A549 (cell line): ENCODE data around the gene WDR35.

Experiments used
- CBX2 ChIP-seq: fragments of 200-600 bp; sonication (generic); IDR thresholded peaks from 2 replicates; pipeline ENCODE4 v1.6.1; 2016; ENCODE audit warnings: low read depth, mild to moderate bottlenecking, borderline replicate concordance
- CTCF ChIP-seq: fragments of >200 bp; sonication (Bioruptor Twin); formaldehyde crosslinking; IDR thresholded peaks from 3 replicates; pipeline ENCODE4 v1.5.1; 2016
- EP300 ChIP-seq, 2 experiments: fragments of >200 bp; sonication (Bioruptor Twin); formaldehyde crosslinking; IDR thresholded peaks; 2 replicates in 1 of 2; 3 replicates in 1 of 2; pipeline ENCODE4 v1.6.1; 2016 to 2017
- MAX ChIP-seq: IDR thresholded peaks from 2 replicates; pipeline ENCODE4 v1.6.1; 2012
- MAZ ChIP-seq: fragments of 150-350 bp; IDR thresholded peaks from 2 replicates; pipeline ENCODE4 v1.6.1; 2014; ENCODE audit warnings: antibody characterized with exemption, low read depth, low read length, borderline replicate concordance
- POLR2A ChIP-seq: IDR thresholded peaks from 2 replicates; pipeline ENCODE4 v1.6.1; 2012; ENCODE audit warnings: mild to moderate bottlenecking, low read length
- RARB ChIP-seq: fragments of 250-450 bp; sonication (Bioruptor Pico); IDR thresholded peaks from 2 replicates; pipeline ENCODE4 v1.8.0; 2021; ENCODE audit warnings: mild to moderate bottlenecking, moderate library complexity
- REST ChIP-seq: fragments of 200-600 bp; sonication (generic); IDR thresholded peaks from 2 replicates; pipeline ENCODE4 v1.6.1; 2016; ENCODE audit warnings: antibody characterized with exemption, mild to moderate bottlenecking, moderate library complexity
- SMC3 ChIP-seq: fragments of >200 bp; sonication (Bioruptor Twin); formaldehyde crosslinking; IDR thresholded peaks from 3 replicates; pipeline ENCODE4 v1.6.1; 2018; ENCODE audit warnings: inconsistent platforms
- USF2 ChIP-seq: fragments of 450-650 bp; IDR thresholded peaks from 2 replicates; pipeline ENCODE4 v1.6.1; 2014; ENCODE audit warnings: antibody characterized with exemption
- TF ChIP-seq, protein P1 (sequence below): fragments of 250-450 bp; sonication (Bioruptor Pico); IDR thresholded peaks from 2 replicates; pipeline ENCODE4 v1.5.0; 2021; ENCODE audit warnings: mild to moderate bottlenecking, moderate library complexity, borderline replicate concordance

GRCh38 chr2:20011276-20012031 is 21.5 kb upstream of the WDR35 start:
- no peak for TF ChIP-seq POLR2A
- TF ChIP-seq CBX2: no peak
- TF ChIP-seq RARB (CRISPR knock-in tag): no peak
- TF ChIP-seq CTCF: no peak
- no peak for TF ChIP-seq EP300 (IDR thresholded peaks at IDR 0.05)
- TF ChIP-seq, protein P1, sequence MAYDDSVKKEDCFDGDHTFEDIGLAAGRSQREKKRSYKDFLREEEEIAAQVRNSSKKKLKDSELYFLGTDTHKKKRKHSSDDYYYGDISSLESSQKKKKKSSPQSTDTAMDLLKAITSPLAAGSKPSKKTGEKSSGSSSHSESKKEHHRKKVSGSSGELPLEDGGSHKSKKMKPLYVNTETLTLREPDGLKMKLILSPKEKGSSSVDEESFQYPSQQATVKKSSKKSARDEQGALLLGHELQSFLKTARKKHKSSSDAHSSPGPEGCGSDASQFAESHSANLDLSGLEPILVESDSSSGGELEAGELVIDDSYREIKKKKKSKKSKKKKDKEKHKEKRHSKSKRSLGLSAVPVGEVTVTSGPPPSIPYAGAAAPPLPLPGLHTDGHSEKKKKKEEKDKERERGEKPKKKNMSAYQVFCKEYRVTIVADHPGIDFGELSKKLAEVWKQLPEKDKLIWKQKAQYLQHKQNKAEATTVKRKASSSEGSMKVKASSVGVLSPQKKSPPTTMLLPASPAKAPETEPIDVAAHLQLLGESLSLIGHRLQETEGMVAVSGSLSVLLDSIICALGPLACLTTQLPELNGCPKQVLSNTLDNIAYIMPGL (CRISPR knock-in tag): no peak
- TF ChIP-seq REST: no peak
- no peak for TF ChIP-seq MAZ
- no peak for TF ChIP-seq USF2
- TF ChIP-seq SMC3: no peak
- TF ChIP-seq MAX: no peak
